GM12878 (cell line): ENCODE data around the gene TBCCD1.

Experiments used
- CREB1 ChIP-seq: IDR thresholded peaks from 2 replicates; pipeline ENCODE4 v1.6.1; 2012; ENCODE audit warnings: low read depth, mild to moderate bottlenecking, inconsistent platforms
- CREM ChIP-seq: IDR thresholded peaks from 2 replicates; pipeline ENCODE4 v1.6.1; 2014; ENCODE audit warnings: antibody characterized with exemption, low read depth
- EZH2 ChIP-seq: IDR thresholded peaks from 2 replicates; pipeline ENCODE4 v1.6.1; 2012; ENCODE audit warnings: low read depth, mild to moderate bottlenecking, control low read depth, inconsistent platforms, low read length, borderline replicate concordance; ENCODE audit not compliant: control insufficient read depth
- KAT2A ChIP-seq: conservative IDR thresholded peaks from 2 replicates; pipeline ENCODE4 v1.6.1; 2011; ENCODE audit warnings: low read depth, low read length; ENCODE audit not compliant: control insufficient read depth
- POLR2A ChIP-seq: IDR thresholded peaks from 2 replicates; pipeline ENCODE4 v1.6.1; 2011; ENCODE audit warnings: low read depth, mild to moderate bottlenecking, low read length
- RB1 ChIP-seq: fragments of 450-650 bp; formaldehyde crosslinking; IDR thresholded peaks from 2 replicates; pipeline ENCODE4 v1.6.1; 2017; ENCODE audit warnings: mild to moderate bottlenecking, borderline replicate concordance
- RCOR1 ChIP-seq: conservative IDR thresholded peaks from 2 replicates; pipeline ENCODE4 v1.6.1; 2012; ENCODE audit warnings: low read depth, low read length, improper control_type of control experiment
- SMC3 ChIP-seq: IDR thresholded peaks from 2 replicates; pipeline ENCODE4 v1.6.1; 2011; ENCODE audit warnings: low read length, improper control_type of control experiment, borderline replicate concordance
- SUPT20H ChIP-seq: IDR thresholded peaks from 2 replicates; pipeline ENCODE4 v1.6.1; 2011; ENCODE audit warnings: low read depth, mild to moderate bottlenecking, low read length, moderate library complexity, borderline replicate concordance; ENCODE audit not compliant: control insufficient read depth
- TF ChIP-seq, protein P1 (sequence below): IDR thresholded peaks from 2 replicates; pipeline ENCODE4 v1.6.1; 2011; ENCODE audit warnings: borderline replicate concordance, low read depth, mild to moderate bottlenecking, moderate library complexity, mixed read lengths, low read length; ENCODE audit not compliant: insufficient read depth; ENCODE audit errors: extremely low read length
- TF ChIP-seq, protein P2 (sequence below), 3 experiments: IDR thresholded peaks in 2 of 3; conservative IDR thresholded peaks in 1 of 3; 2 replicates each; pipeline ENCODE4 v1.5.1; 2011; ENCODE audit warnings: low read depth in 3 of 3, low read length in 3 of 3, mild to moderate bottlenecking in 3 of 3, control low read depth in 2 of 3, moderate library complexity in 2 of 3, inconsistent platforms in 1 of 3, mixed read lengths in 1 of 3; ENCODE audit not compliant: control insufficient read depth in 2 of 3, insufficient read depth in 1 of 3; ENCODE audit errors: extremely low read depth in 1 of 3
- TF ChIP-seq, protein P3 (sequence below): IDR thresholded peaks from 2 replicates; pipeline ENCODE4 v1.6.1; 2012; ENCODE audit warnings: low read depth, low read length, improper control_type of control experiment

DNA sequence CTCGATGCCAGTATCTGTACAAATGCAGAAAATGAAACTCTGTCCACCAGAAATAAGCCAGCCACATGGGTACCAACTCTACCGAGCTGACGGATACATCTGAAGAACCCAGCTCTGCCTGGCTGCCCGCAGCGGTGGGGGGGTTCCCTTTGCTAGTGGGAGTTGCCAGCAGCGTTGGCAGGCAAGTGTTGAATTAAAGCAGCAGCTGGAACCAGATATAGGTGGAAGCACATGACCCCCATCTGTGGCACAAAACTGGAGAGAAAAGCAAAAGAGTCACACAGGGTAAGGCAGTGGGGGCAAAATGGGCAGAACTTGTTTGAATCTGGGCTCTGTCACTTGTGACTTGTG lies 40.9 kb downstream of the TBCCD1 start:
- TF ChIP-seq CREM = no peak
- TF ChIP-seq, protein P1, sequence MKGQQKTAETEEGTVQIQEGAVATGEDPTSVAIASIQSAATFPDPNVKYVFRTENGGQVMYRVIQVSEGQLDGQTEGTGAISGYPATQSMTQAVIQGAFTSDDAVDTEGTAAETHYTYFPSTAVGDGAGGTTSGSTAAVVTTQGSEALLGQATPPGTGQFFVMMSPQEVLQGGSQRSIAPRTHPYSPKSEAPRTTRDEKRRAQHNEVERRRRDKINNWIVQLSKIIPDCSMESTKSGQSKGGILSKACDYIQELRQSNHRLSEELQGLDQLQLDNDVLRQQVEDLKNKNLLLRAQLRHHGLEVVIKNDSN = no peak
- TF ChIP-seq SUPT20H = no peak
- TF ChIP-seq, protein P2, sequence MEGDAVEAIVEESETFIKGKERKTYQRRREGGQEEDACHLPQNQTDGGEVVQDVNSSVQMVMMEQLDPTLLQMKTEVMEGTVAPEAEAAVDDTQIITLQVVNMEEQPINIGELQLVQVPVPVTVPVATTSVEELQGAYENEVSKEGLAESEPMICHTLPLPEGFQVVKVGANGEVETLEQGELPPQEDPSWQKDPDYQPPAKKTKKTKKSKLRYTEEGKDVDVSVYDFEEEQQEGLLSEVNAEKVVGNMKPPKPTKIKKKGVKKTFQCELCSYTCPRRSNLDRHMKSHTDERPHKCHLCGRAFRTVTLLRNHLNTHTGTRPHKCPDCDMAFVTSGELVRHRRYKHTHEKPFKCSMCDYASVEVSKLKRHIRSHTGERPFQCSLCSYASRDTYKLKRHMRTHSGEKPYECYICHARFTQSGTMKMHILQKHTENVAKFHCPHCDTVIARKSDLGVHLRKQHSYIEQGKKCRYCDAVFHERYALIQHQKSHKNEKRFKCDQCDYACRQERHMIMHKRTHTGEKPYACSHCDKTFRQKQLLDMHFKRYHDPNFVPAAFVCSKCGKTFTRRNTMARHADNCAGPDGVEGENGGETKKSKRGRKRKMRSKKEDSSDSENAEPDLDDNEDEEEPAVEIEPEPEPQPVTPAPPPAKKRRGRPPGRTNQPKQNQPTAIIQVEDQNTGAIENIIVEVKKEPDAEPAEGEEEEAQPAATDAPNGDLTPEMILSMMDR (IDR thresholded peaks at IDR 0.05 in 2 of 3, conservative IDR thresholded peaks at IDR 0.05 in 1 of 3; ENCODE audit: control insufficient read depth in 2 of 3, extremely low read depth in 1 of 3, insufficient read depth in 1 of 3, low read depth in 3 of 3, low read length in 3 of 3) = no peak
- no peak for TF ChIP-seq POLR2A
- no peak for TF ChIP-seq EZH2
- TF ChIP-seq RCOR1 = no peak
- TF ChIP-seq RB1 = no peak
- no peak for TF ChIP-seq KAT2A
- TF ChIP-seq SMC3 = no peak
- TF ChIP-seq CREB1 = no peak
- TF ChIP-seq, protein P3, sequence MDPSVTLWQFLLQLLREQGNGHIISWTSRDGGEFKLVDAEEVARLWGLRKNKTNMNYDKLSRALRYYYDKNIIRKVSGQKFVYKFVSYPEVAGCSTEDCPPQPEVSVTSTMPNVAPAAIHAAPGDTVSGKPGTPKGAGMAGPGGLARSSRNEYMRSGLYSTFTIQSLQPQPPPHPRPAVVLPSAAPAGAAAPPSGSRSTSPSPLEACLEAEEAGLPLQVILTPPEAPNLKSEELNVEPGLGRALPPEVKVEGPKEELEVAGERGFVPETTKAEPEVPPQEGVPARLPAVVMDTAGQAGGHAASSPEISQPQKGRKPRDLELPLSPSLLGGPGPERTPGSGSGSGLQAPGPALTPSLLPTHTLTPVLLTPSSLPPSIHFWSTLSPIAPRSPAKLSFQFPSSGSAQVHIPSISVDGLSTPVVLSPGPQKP = no peak
